Posterior vena cava (tissue), 2 donors: ENCODE results near the gene MYT1. TPM values are rescaled to one million over a fixed set of nuclear protein-coding genes. Genes with fewer than 3 reads are reported as not detected.
"Not testable (repeated sequence)": the region's sequence is repeated elsewhere in the genome, so short reads cannot be mapped to it uniquely, and the experiment has no call there.

ENCODE experiments used
- DNase-seq: peaks from one replicate; pipeline ENCODE4 v3.0.0-alpha.2; 2020; ENCODE audit warnings: low spot score
- intact Hi-C, 2 donors: fragments of 100-400 bp; cut with DNase I; formaldehyde crosslinking; loops; one replicate each; pipeline versions ENCODE4 v1.14.1 to v1.14.2; 2022 to 2023
- total RNA-seq, 2 donors: library from RNA; stranded (reverse); fragmentation: NEBNext Ultra II Directional; extraction: Animal tissue kit (Norgen Biotek cat#: 25700); gene quantifications; one replicate each; pipeline ENCODE4 v1.2.1, GENCODE V29; 2021
- donor health status: DM: yes; HTN: yes; CAD: no.
- donor health status: DM: yes; HTN: yes; CAD: no.

The MYT1 gene
- total RNA-seq, 2 donors from 2014 or later = not detected

GRCh38 chr20:64161356-64162238 is 2.7 kb upstream of the MYT1 start:
- intact Hi-C loops = no loop called here
- no peak for DNase-seq

DNA sequence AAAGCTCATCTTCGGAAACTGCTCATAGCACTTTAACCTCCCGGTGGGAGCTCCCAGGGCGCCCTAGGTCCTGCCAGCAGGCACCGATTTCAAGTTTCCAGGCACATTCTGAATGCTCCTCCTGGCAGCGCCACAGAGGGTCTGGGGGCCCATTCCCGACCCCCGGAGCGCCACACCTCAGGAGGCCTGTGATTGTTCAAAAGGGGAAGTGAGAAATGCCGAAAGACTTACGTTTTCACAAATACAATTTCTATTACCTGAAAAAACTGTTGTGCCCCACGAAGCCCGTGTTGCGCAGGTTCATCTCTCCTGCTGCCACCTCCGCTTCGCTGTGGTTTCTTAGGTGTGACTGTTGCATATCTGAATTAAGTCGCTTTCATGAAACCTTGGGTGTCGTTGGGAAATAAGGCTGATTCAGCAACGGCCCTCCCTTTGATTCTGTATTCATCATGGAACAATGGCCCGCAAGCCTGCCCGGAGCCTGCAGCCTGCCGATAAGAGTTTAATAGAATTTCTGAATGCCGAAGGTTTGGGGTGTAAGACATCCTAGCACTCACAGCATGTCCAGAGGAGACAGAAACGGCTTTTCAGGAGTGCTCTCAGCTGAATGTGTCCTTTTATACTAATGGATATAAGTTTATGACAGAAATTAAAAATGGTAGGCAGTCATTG is 1.9 kb upstream of the MYT1 start:
- no peak for DNase-seq
- intact Hi-C loops = no loop called here

GRCh38 chr20:64163776-64164122 is 503 bp upstream of the MYT1 start:
- no peak for DNase-seq
- intact Hi-C loops = no loop called here

- intact Hi-C loops = no loop called here
- no peak for DNase-seq
Measured at GRCh38 chr20:64165866-64166600, 1.8 kb downstream of the MYT1 start.

- no peak for DNase-seq
- intact Hi-C loops = no loop called here
Measured at GRCh38 chr20:64166721-64167615, 2.7 kb downstream of the MYT1 start.

GRCh38 chr20:64167676-64168075 is 3.4 kb downstream of the MYT1 start:
- DNase-seq = no peak
- intact Hi-C loops = no loop called here

- intact Hi-C loops = no loop called here
- no peak for DNase-seq
Measured at GRCh38 chr20:64168381-64169090, 4.3 kb downstream of the MYT1 start.

DNA sequence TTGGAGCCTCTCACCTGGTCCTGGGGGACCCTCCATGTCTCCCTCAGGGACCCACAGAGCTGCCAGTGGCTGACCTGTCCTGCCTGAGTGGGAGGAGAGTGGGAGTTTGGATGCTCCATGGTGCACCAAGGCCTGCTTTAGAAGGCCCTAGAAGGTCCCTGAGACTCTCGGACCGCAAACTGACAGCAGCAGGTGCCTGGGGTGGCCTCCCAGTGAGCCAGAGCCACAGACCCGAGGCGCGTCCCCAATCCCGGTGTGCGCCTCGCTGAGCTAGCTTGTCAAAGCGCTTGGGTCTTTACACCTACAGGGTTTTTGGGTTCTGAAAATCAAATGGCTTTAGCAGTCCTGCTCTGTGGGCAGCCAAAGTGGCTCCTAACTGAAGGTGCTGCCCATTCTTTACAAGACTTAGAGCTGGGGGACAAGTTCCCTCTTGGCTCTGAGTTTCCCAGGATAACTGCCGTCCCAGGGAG is 4.9 kb downstream of the MYT1 start:
- intact Hi-C loops = no loop called here
- no peak for DNase-seq

- no peak for DNase-seq
- intact Hi-C loops = no loop called here
Measured at GRCh38 chr20:64171211-64171610, 7.0 kb downstream of the MYT1 start.

- intact Hi-C loops = no loop called here
- DNase-seq = no peak
Measured at GRCh38 chr20:64173116-64173515, 8.9 kb downstream of the MYT1 start.

DNA sequence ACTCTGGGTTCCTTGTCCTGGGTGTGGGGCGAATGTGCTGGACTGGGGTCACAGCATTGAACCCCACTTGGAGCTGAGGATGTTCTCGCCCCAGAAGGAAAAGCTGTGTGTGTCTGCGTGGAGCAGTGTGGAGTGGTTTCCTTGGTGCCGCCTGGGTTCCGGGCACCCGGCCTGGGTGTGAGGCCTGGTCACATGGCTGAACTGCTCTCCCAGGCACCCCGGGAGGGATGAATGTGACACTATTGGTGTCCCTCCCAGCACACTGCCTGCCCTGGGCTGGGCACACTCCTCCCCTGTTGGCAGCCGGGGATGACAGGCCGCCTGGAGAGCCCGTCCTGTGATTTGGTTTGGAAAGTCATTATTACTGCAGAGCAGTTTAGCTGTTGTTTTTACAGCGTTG is 12.3 kb downstream of the MYT1 start:
- intact Hi-C loops = no loop called here
- DNase-seq = no peak

GRCh38 chr20:64176971-64177370 is 12.7 kb downstream of the MYT1 start:
- intact Hi-C loops = no loop called here
- no peak for DNase-seq

DNA sequence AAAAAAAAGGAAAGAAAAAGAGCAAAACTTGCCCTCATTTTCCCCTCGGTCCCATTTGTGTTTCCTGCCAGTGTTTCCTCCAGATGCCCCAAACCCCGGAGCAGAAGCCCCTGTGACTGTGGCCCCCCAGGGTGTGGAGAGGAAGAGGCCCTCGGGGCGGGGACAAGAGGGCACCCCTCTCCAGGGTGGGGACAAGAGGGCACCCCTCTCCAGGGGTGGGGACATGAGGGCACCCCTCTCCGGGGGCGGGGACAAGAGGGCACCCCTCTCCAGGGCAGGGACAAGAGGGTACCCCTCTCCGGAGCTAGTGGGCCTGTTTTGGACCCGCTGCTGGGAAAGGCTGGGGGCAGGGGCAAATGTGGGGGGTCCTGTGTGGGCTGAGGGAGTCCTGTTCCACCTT is 13.1 kb downstream of the MYT1 start:
- DNase-seq = no peak
- intact Hi-C loops = no loop called here

GRCh38 chr20:64177787-64178186 is 13.5 kb downstream of the MYT1 start:
- intact Hi-C loops = no loop called here
- DNase-seq = no peak

DNA sequence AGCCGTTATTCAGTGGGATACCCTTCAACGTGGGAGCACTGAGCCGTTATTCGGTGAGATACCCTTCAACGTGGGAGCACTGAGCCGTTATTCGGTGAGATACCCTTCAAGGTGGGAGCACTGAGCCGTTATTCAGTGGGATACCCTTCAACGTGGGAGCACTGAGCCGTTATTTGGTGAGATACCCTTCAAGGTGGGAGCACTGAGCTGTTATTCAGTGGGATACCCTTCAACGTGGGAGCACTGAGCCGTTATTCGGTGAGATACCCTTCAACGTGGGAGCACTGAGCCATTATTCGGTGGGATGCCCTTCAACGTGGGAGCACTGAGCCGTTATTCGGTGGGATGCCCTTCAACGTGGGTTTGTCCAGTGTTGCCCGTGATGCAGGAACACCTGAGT is 14.7 kb downstream of the MYT1 start:
- intact Hi-C loops, DNase-seq: not testable (repeated sequence)

GRCh38 chr20:64179805-64180204 is 15.6 kb downstream of the MYT1 start:
- DNase-seq = no peak
- intact Hi-C loops = no loop called here

GRCh38 chr20:64180673-64181072 is 16.4 kb downstream of the MYT1 start:
- intact Hi-C loops = no loop called here
- DNase-seq = no peak

GRCh38 chr20:64181391-64181790 is 17.1 kb downstream of the MYT1 start:
- no peak for DNase-seq
- intact Hi-C loops = no loop called here
